K562 (cell line): ENCODE measurements around the gene TPGS1. TPM values are rescaled to one million over a fixed set of nuclear protein-coding genes. Genes with fewer than 3 reads are reported as not detected.

ENCODE experiments used
- ATAC-seq: fragments of 200-7000 bp; cut with Tn5 transposase; 3 replicates; pipeline ENCODE4 v1.9.1; 2020; ENCODE audit warnings: moderate library complexity
- BruUV-seq: library from RNA; stranded (reverse); fragments of 400-500 nt; replicated peaks from 2 replicates; lab custom pipeline; 2021; lab: Mats Ljungman, UMichigan
- CTCF ChIA-PET: fragments of 300-600 bp; formaldehyde crosslinking; extraction: SDS; loops from one replicate; lab custom pipeline; 2021; ENCODE audit warnings: low intra/inter-chr PET ratio; lab: Yijun Ruan, JAX
- POLR2A ChIA-PET: fragments of 300-600, 350-650 bp; sonication (Branson Sonifier 250); formaldehyde crosslinking; extraction: SDS; loops from one replicate; lab custom pipeline; 2021; ENCODE audit warnings: antibody characterized with exemption, inconsistent platforms; lab: Yijun Ruan, JAX
- DNase-seq, 4 experiments: peaks; one replicate each; pipeline versions ENCODE4 v3.0.0 to v3.0.0-alpha.2; 2011 to 2018; ENCODE audit warnings: low spot score in 3 of 4, mixed read lengths in 3 of 4; ENCODE audit errors: extremely low read depth in 1 of 4
- FAIRE-seq: peaks from 2 replicates; lab custom pipeline; 2011; peaks lifted over from hg19 to GRCh38; lab: Jason Lieb, UNC
- H2AFZ ChIP-seq: 2 replicates; pipeline ENCODE4 v1.6.0; 2011; ENCODE audit warnings: low read depth, low read length, control low read depth, inconsistent platforms
- H3K27ac ChIP-seq: fragments of 200-600 bp; 3 replicates; pipeline ENCODE4 v1.8.0; 2011; ENCODE audit warnings: low read depth, mild to moderate bottlenecking, control low read depth, inconsistent platforms, low read length, moderate library complexity, mixed read lengths; ENCODE audit errors: extremely low read depth
- H3K27me3 ChIP-seq, 2 experiments: fragments of 300-600 bp in 1 of 2; 2 replicates in 1 of 2; 3 replicates in 1 of 2; pipeline versions ENCODE4 v1.6.0 to v1.8.0; 2011; ENCODE audit warnings: inconsistent platforms in 2 of 2, low read length in 2 of 2, mild to moderate bottlenecking in 1 of 2, mixed read lengths in 1 of 2, moderate library complexity in 1 of 2; ENCODE audit not compliant: control insufficient read depth in 2 of 2, insufficient read depth in 2 of 2
- H3K36me3 ChIP-seq: fragments of 300-600 bp; 3 replicates; pipeline ENCODE4 v1.8.0; 2011; ENCODE audit warnings: mild to moderate bottlenecking, low read length, inconsistent platforms; ENCODE audit not compliant: control insufficient read depth, insufficient read depth
- H3K4me1 ChIP-seq, 2 experiments: fragments of 200-600 bp in 1 of 2; replicated peaks in 1 of 2; 2 replicates in 1 of 2; 3 replicates in 1 of 2; pipeline versions ENCODE4 v1.5.1 to v1.8.0; 2011; ENCODE audit warnings: inconsistent platforms in 2 of 2, low read length in 2 of 2, mild to moderate bottlenecking in 1 of 2, mixed read lengths in 1 of 2, moderate library complexity in 1 of 2; ENCODE audit not compliant: control insufficient read depth in 2 of 2, insufficient read depth in 2 of 2
- H3K4me2 ChIP-seq: 2 replicates; pipeline ENCODE4 v1.6.1; 2011; ENCODE audit warnings: low read length, control low read depth, inconsistent platforms, mixed read lengths; ENCODE audit not compliant: insufficient read depth
- H3K4me3 ChIP-seq: fragments of 200-600 bp; sonication (generic), shearing (Covaris generic); 2 replicates; pipeline ENCODE4 v1.5.1; 2016; ENCODE audit warnings: control low read depth, inconsistent platforms
- H3K79me2 ChIP-seq: fragments of 200-600 bp; 3 replicates; pipeline ENCODE4 v1.8.0; 2011; ENCODE audit warnings: low read length, inconsistent platforms; ENCODE audit not compliant: control insufficient read depth, insufficient read depth
- H3K9ac ChIP-seq, 2 experiments: 2 replicates each; pipeline versions ENCODE4 v1.6.0 to v1.6.1; 2011; ENCODE audit warnings: low read depth in 2 of 2, low read length in 2 of 2, control low read depth in 1 of 2, inconsistent platforms in 1 of 2, mild to moderate bottlenecking in 1 of 2, mixed read lengths in 1 of 2; ENCODE audit not compliant: insufficient read depth in 1 of 2
- H3K9me1 ChIP-seq: one replicate; pipeline ENCODE4 v1.6.0; 2011; ENCODE audit warnings: inconsistent platforms, mild to moderate bottlenecking, low read length, moderate library complexity; ENCODE audit not compliant: control insufficient read depth, insufficient read depth
- H3K9me3 ChIP-seq: replicated peaks from 2 replicates; pipeline ENCODE4 v1.5.1; 2011; ENCODE audit warnings: low read depth, low read length, inconsistent platforms; ENCODE audit not compliant: control insufficient read depth, insufficient read depth
- H4K20me1 ChIP-seq: replicated peaks from 2 replicates; pipeline ENCODE4 v1.6.1; 2011; ENCODE audit warnings: low read length, inconsistent platforms, mixed read lengths; ENCODE audit not compliant: control insufficient read depth, insufficient read depth
- BCOR ChIP-seq: fragments of 450-650 bp; IDR thresholded peaks from 2 replicates; pipeline ENCODE4 v1.6.1; 2016
- E2F6 ChIP-seq, 2 experiments: IDR thresholded peaks; 2 replicates each; pipeline ENCODE4 v1.6.1; 2011; ENCODE audit warnings: borderline replicate concordance in 1 of 2, control low read depth in 1 of 2, low read depth in 1 of 2, low read length in 1 of 2, mild to moderate bottlenecking in 1 of 2, mixed read lengths in 1 of 2, moderate library complexity in 1 of 2; ENCODE audit not compliant: insufficient read depth in 1 of 2, insufficient read length in 1 of 2, poor library complexity in 1 of 2, severe bottlenecking in 1 of 2; ENCODE audit errors: extremely low read depth in 1 of 2
- FOXK1 ChIP-seq: sonication (generic); formaldehyde crosslinking; IDR thresholded peaks from 2 replicates; pipeline ENCODE4 v1.8.0; 2022; ENCODE audit warnings: missing genetic modification reagents, mild to moderate bottlenecking, borderline replicate concordance
- POLR2G ChIP-seq: fragments of 200-400 bp; formaldehyde crosslinking; IDR thresholded peaks from 2 replicates; pipeline ENCODE4 v1.6.1; 2017; ENCODE audit warnings: low read depth, mild to moderate bottlenecking, antibody characterized with exemption, low read length, moderate library complexity
- TEAD4 ChIP-seq, 2 experiments: sonication (generic) in 1 of 2; formaldehyde crosslinking in 1 of 2; IDR thresholded peaks; 2 replicates each; pipeline versions ENCODE4 v1.6.1 to v1.8.0; 2012 to 2022; ENCODE audit warnings: borderline replicate concordance in 1 of 2, inconsistent platforms in 1 of 2, low read length in 1 of 2, mild to moderate bottlenecking in 1 of 2, missing genetic modification reagents in 1 of 2
- ZNF586 ChIP-seq: fragments of 450-650 bp; formaldehyde crosslinking; conservative IDR thresholded peaks from 2 replicates; pipeline ENCODE4 v1.4.0; 2020; ENCODE audit warnings: mild to moderate bottlenecking, moderate library complexity
- WGBS: fragments of 100-300 bp; shearing (Covaris generic); methylation state at CpG from one replicate; pipeline ENCODE4 v1.1.6; 2016; ENCODE audit warnings: low coverage, mixed read lengths; ENCODE audit not compliant: insufficient coverage; ENCODE audit errors: missing lambda C conversion rate; 5-methylcytosine and 5-hydroxymethylcytosine counted together
- in situ Hi-C: fragments of 300-500 bp; cut with MboI; formaldehyde crosslinking; loops from 4 replicates; pipeline ENCODE4 v1.15.0; 2018; ENCODE audit warnings: inconsistent platforms, mixed read lengths
- intact Hi-C: fragments of 100-400 bp; cut with micrococcal nuclease; formaldehyde crosslinking; loops from 2 replicates; pipeline ENCODE4 v1.14.2; 2022
- polyA plus RNA-seq, 8 experiments: library from polyadenylated mRNA; depleted of rRNA in 4 of 8; stranded (reverse) in 5 of 8; unstranded in 3 of 8; fragments of >200 nt; fragmentation: Nextera tagmentation in 2 of 8; fragmentation: Illumina TruSeq in 1 of 8; extraction: Ambion mirVana in 2 of 8; extraction: Trizol in 1 of 8; gene quantifications; 2 replicates each; pipeline versions ENCODE4 v1.2.1 to v1.2.3, GENCODE V29; 2011 to 2014; ENCODE audit warnings: inconsistent platforms in 1 of 8, missing spikeins in 1 of 8
- total RNA-seq, 7 experiments: library from RNA; depleted of rRNA in 6 of 7; stranded (reverse); fragments of >200 nt in 6 of 7; fragmentation: Illumina TruSeq in 2 of 7; extraction: Trizol in 2 of 7; gene quantifications; 2 replicates each; pipeline versions ENCODE4 v1.2.1 to v1.2.3, GENCODE V29; 2011 to 2021; ENCODE audit warnings: low replicate concordance in 1 of 7

Gene TPGS1
- total and polyA plus RNA-seq, 9 of the 15 experiments (the other 6 are each of a cell fraction or from before 2014, with no cell fraction given): 0.30 to 31.6 (median 1.2) TPM; not detected in 2

GRCh38 chr19:484494-484893, 22.8 kb upstream of the TPGS1 start:
- Histone ChIP-seq H3K27me3 (no peaks in the 10 kb centered on the region; a peak in 1 of 5 replicates), H3K9me3 (peaks cover 6% of the 10 kb centered on the region; the same call in 1 of the 2 replicates), H3K36me3 (no peaks in the 10 kb centered on the region), H3K4me2 (no peak overlapping the region), H3K9me1 (no peaks in the 10 kb centered on the region), H3K4me3 (no peak overlapping the region), H2AFZ (no peak overlapping the region), H3K9ac (no peak overlapping the region), H3K27ac (no peak overlapping the region), H3K79me2 (peaks cover 11% of the 10 kb centered on the region; the same call in 1 of the 3 replicates), H3K4me1 (peaks cover 8 to 55% of the 10 kb centered on the region in 2 experiments), H4K20me1 (no peaks in the 10 kb centered on the region)
- no TSS peak for BruUV-seq
- ChIA-PET POLR2A (no interaction called here), CTCF (no interaction called here)
- no peak for ATAC-seq
- in situ Hi-C loops (no loop called here), intact Hi-C loops (no loop called here)
- FAIRE-seq: no peak
- WGBS: 55% methylated on average over 10 of the region's 15 CpGs
- DNase-seq: no peak
- TF ChIP-seq POLR2G (0 out of 2 replicates have a peak, but pooled peaks have one; percentile 8), ZNF586 (CRISPR knock-in tag) (no peak), TEAD4 (IDR thresholded peaks at IDR 0.05; ENCODE audit: low read length) (no peak), TEAD4 (CRISPR knock-in tag; IDR thresholded peaks at IDR 0.05; ENCODE audit: borderline replicate concordance) (no peak), BCOR (peak; percentile 56)

GRCh38 chr19:485077-485476, 22.2 kb upstream of the TPGS1 start:
- intact Hi-C loops: no loop called here
- Histone ChIP-seq H2AFZ (no peak overlapping the region), H3K9ac (no peak overlapping the region), H3K4me2 (no peak overlapping the region), H3K4me3 (no peak overlapping the region), H3K27ac (no peak overlapping the region), H3K27me3 (no peaks in the 10 kb centered on the region; a peak in 1 of 5 replicates)
- no peak for ATAC-seq
- no TSS peak for BruUV-seq
- CTCF ChIA-PET: no interaction called here
- TF ChIP-seq POLR2G (peak; percentile 30; the same call in 1 of the 2 replicates), FOXK1 (CRISPR knock-in tag) (no peak), E2F6 (IDR thresholded peaks at IDR 0.05; ENCODE audit: borderline replicate concordance in 1 of 2, extremely low read depth in 1 of 2, insufficient read depth in 1 of 2, insufficient read length in 1 of 2, low read depth in 1 of 2, low read length in 1 of 2, poor library complexity in 1 of 2, severe bottlenecking in 1 of 2) (no peak)
- TF ChIP-seq, all 486 proteins: peak for 1
- Histone ChIP-seq H4K20me1 (no peaks in the 10 kb centered on the region), H3K9me3 (peaks cover 6% of the 10 kb centered on the region; the same call in 1 of the 2 replicates), H3K36me3 (no peaks in the 10 kb centered on the region), H3K4me1 (peaks cover 8 to 55% of the 10 kb centered on the region in 2 experiments), H3K9me1 (no peaks in the 10 kb centered on the region), H3K79me2 (peaks cover 11% of the 10 kb centered on the region; the same call in 1 of the 3 replicates)
- FAIRE-seq: no peak
- POLR2A ChIA-PET: no interaction called here
- DNase-seq: no peak
- WGBS: 67% methylated on average over 20 of the region's 22 CpGs
- in situ Hi-C loops: no loop called here
